Fibroblast of lung (primary cell): ENCODE results near the gene NRGN. TPM values are rescaled to one million over a fixed set of nuclear protein-coding genes. Genes with fewer than 3 reads are reported as not detected.

Experiments
- DNase-seq, 2 donors: peaks; one replicate each; pipeline versions ENCODE4 v3.0.0 to v3.0.0-alpha.2; 2010; ENCODE audit warnings: low read depth in 2 of 2
- H2AFZ ChIP-seq: 2 replicates; pipeline ENCODE4 v1.5.1; 2012; ENCODE audit warnings: low read length, control low read depth, inconsistent platforms
- H3K27ac ChIP-seq: 2 replicates; pipeline ENCODE4 v1.5.1; 2011; ENCODE audit warnings: low read length, control low read depth; ENCODE audit not compliant: insufficient read depth
- H3K27me3 ChIP-seq: 2 replicates; pipeline ENCODE4 v1.5.1; 2011; ENCODE audit warnings: mild to moderate bottlenecking, low read length; ENCODE audit not compliant: control insufficient read depth, insufficient read depth
- H3K36me3 ChIP-seq: 2 replicates; pipeline ENCODE4 v1.5.1; 2011; ENCODE audit warnings: low read length; ENCODE audit not compliant: control insufficient read depth, insufficient read depth
- H3K4me1 ChIP-seq: 2 replicates; pipeline ENCODE4 v1.5.1; 2011; ENCODE audit warnings: low read length; ENCODE audit not compliant: control insufficient read depth, insufficient read depth; ENCODE audit errors: extremely low read depth
- H3K4me2 ChIP-seq: 2 replicates; pipeline ENCODE4 v1.5.1; 2011; ENCODE audit warnings: low read length, control low read depth; ENCODE audit not compliant: insufficient read depth; ENCODE audit errors: extremely low read depth
- H3K4me3 ChIP-seq, 4 experiments: fragments of 200-600 bp in 1 of 4; sonication (generic) in 1 of 4; replicated peaks in 1 of 4; 2 replicates each; pipeline ENCODE4 v1.5.1; 2011 to 2016; ENCODE audit warnings: low read length in 4 of 4, low read depth in 3 of 4, mild to moderate bottlenecking in 3 of 4, control low read depth in 2 of 4, inconsistent platforms in 1 of 4, mixed read lengths in 1 of 4; ENCODE audit not compliant: insufficient read depth in 1 of 4; ENCODE audit errors: control extremely low read depth in 1 of 4
- H3K79me2 ChIP-seq: 2 replicates; pipeline ENCODE4 v1.5.1; 2012; ENCODE audit warnings: mild to moderate bottlenecking, low read length, inconsistent platforms; ENCODE audit not compliant: control insufficient read depth, insufficient read depth
- H3K9ac ChIP-seq: 2 replicates; pipeline ENCODE4 v1.5.1; 2011; ENCODE audit warnings: mild to moderate bottlenecking, low read length, control low read depth; ENCODE audit not compliant: insufficient read depth
- H3K9me3 ChIP-seq: 2 replicates; pipeline ENCODE4 v1.5.1; 2012; ENCODE audit warnings: low read depth, low read length; ENCODE audit not compliant: control insufficient read depth, insufficient read depth
- H4K20me1 ChIP-seq: 2 replicates; pipeline ENCODE4 v1.5.1; 2011; ENCODE audit warnings: low read length; ENCODE audit not compliant: control insufficient read depth, insufficient read depth; ENCODE audit errors: extremely low read depth
- EZH2 ChIP-seq: IDR thresholded peaks from 2 replicates; pipeline ENCODE4 v1.5.1; 2012; ENCODE audit warnings: low read length, control low read depth, mild to moderate bottlenecking; ENCODE audit errors: missing control alignments
- polyA plus RNA-seq, 2 donors: library from polyadenylated mRNA; depleted of rRNA in 1 of 2; stranded (reverse) in 1 of 2; unstranded in 1 of 2; fragments of >200 nt; gene quantifications; 2 replicates each; pipeline ENCODE4 v1.2.1, GENCODE V29; 2011 to 2012; ENCODE audit warnings: missing spikeins in 1 of 2
- total RNA-seq: library from RNA; depleted of rRNA; stranded (reverse); fragments of >200 nt; gene quantifications from 2 replicates; pipeline ENCODE4 v1.2.1, GENCODE V29; 2014
- TF ChIP-seq, protein P1 (sequence below), 2 donors: IDR thresholded peaks in 1 of 2; conservative IDR thresholded peaks in 1 of 2; 1 replicate in 1 of 2; 2 replicates in 1 of 2; pipeline ENCODE4 v1.5.1; 2011 to 2012; ENCODE audit warnings: low read length in 2 of 2, control low read depth in 1 of 2, inconsistent platforms in 1 of 2, low read depth in 1 of 2, mild to moderate bottlenecking in 1 of 2

NRGN gene
- total and polyA plus RNA-seq, 2 donors (not counting 1 experiment from before 2014, with no cell fraction given): 0.17 to 4.9 TPM

DNA sequence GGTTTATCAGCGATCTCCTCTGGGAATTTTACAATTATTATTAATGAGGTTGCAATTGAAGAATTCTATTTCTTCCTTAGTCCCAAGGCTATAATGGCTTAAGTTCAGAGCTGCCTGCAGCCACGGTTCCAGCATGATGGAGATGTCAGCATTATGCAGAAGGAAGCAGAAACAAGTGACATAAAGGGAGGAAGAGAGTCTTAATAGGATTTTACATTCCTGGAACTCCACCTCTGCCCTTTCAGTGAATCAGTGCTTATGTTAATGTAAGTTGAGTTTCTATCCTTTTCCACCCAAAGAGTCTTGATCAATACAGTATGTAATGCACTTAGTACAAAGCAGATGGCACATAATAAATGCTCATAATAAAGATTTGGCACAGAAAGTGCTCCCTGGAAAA lies 11.6 kb upstream of the NRGN start:
- Histone ChIP-seq H3K9me3 (no peaks in the 10 kb centered on the region), H2AFZ (no peak overlapping the region), H3K27ac (no peak overlapping the region), H4K20me1 (no peaks in the 10 kb centered on the region), H3K4me1 (peaks cover 3% of the 10 kb centered on the region), H3K4me3 (no peak overlapping the region), H3K27me3 (peaks cover 14% of the 10 kb centered on the region), H3K4me2 (no peak overlapping the region), H3K9ac (no peak overlapping the region), H3K79me2 (no peaks in the 10 kb centered on the region), H3K36me3 (no peaks in the 10 kb centered on the region)
- TF ChIP-seq, protein P1, sequence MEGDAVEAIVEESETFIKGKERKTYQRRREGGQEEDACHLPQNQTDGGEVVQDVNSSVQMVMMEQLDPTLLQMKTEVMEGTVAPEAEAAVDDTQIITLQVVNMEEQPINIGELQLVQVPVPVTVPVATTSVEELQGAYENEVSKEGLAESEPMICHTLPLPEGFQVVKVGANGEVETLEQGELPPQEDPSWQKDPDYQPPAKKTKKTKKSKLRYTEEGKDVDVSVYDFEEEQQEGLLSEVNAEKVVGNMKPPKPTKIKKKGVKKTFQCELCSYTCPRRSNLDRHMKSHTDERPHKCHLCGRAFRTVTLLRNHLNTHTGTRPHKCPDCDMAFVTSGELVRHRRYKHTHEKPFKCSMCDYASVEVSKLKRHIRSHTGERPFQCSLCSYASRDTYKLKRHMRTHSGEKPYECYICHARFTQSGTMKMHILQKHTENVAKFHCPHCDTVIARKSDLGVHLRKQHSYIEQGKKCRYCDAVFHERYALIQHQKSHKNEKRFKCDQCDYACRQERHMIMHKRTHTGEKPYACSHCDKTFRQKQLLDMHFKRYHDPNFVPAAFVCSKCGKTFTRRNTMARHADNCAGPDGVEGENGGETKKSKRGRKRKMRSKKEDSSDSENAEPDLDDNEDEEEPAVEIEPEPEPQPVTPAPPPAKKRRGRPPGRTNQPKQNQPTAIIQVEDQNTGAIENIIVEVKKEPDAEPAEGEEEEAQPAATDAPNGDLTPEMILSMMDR (conservative IDR thresholded peaks at IDR 0.05 in 1 of 2, IDR thresholded peaks at IDR 0.05 in 1 of 2; ENCODE audit: low read depth in 1 of 2, low read length in 2 of 2): no peak
- no peak for TF ChIP-seq EZH2
- no peak for DNase-seq

DNA sequence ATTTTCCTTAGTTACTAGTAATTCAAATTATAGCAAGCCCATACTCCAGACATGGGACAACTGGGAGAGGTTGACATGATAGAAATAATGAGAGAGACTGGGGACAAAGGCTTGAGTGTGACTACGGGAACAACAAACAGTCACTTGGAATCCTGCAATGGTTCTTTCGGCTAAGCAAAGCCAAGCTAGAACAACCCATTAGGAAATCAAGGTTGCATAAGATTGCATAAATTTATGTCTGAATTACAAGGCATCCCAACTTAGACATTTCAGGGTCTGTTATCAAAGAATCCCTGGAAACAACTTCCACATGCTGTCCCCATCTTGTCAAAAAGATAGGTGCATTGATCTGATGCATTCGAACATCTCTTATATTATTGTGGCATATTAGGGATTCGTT lies 10.2 kb upstream of the NRGN start:
- Histone ChIP-seq H3K9ac (no peak overlapping the region), H4K20me1 (no peaks in the 10 kb centered on the region), H3K4me2 (no peak overlapping the region), H3K27me3 (peaks cover 5% of the 10 kb centered on the region), H2AFZ (no peak overlapping the region), H3K27ac (no peak overlapping the region), H3K4me3 (no peak overlapping the region), H3K36me3 (no peaks in the 10 kb centered on the region), H3K9me3 (no peaks in the 10 kb centered on the region), H3K79me2 (no peaks in the 10 kb centered on the region), H3K4me1 (peaks cover 3% of the 10 kb centered on the region)
- no peak for DNase-seq
- TF ChIP-seq EZH2: no peak
- TF ChIP-seq, protein P1 (conservative IDR thresholded peaks at IDR 0.05 in 1 of 2, IDR thresholded peaks at IDR 0.05 in 1 of 2; ENCODE audit: low read depth in 1 of 2, low read length in 2 of 2): no peak

DNA sequence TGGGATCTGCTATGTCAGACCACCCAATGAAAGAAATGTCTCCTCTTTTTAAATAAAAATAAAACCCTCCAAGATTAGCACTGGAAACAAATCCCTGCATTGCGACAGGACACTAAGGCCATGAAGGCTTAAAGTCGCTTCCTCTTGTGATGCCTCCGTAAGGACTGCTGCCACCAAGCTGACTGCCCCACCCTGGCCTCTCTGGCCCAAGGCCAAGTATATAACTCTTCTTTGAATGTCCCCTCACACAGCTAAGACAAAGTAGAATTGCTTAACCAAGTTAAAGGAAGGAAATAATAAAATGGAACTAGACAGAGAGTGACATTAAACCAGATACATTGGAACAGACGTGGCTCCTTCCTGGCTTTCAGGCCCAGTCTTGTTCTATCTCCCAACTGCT lies 7.5 kb upstream of the NRGN start:
- Histone ChIP-seq H3K36me3 (no peaks in the 10 kb centered on the region), H3K9me3 (no peaks in the 10 kb centered on the region), H3K4me3 (no peak overlapping the region), H3K4me1 (no peaks in the 10 kb centered on the region), H3K79me2 (no peaks in the 10 kb centered on the region), H3K27me3 (peaks cover 4% of the 10 kb centered on the region), H3K4me2 (no peak overlapping the region), H2AFZ (no peak overlapping the region), H3K27ac (no peak overlapping the region), H3K9ac (no peak overlapping the region), H4K20me1 (no peaks in the 10 kb centered on the region)
- TF ChIP-seq EZH2: no peak
- TF ChIP-seq, protein P1 (conservative IDR thresholded peaks at IDR 0.05 in 1 of 2, IDR thresholded peaks at IDR 0.05 in 1 of 2; ENCODE audit: low read depth in 1 of 2, low read length in 2 of 2): no peak
- DNase-seq: no peak
